ENCODE measurements around the gene RELN.

The RELN gene

DNA sequence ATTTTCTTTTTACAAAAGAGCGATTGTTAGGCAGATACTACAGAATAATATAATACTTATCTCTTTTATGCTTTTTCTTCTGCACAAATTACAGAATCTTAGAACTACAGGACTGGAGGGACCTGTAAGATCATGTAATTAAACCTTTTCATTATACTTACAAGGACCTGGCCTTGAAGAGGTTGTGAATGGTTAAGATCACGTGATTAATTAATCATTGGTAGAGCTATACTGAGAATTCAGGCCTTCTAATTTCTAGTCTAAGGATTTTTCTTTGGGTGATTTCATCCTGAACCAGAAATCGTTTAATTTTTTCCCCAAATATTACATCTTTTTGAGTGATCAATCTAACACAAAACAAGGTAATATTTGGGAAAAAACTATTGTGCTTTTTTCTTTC, 379.7 kb downstream of the RELN start:
- DNase-seq (ENCODE audit: insufficient read length, low spot score) (no peak), FAIRE-seq (no peak)
- TF ChIP-seq, protein P1, sequence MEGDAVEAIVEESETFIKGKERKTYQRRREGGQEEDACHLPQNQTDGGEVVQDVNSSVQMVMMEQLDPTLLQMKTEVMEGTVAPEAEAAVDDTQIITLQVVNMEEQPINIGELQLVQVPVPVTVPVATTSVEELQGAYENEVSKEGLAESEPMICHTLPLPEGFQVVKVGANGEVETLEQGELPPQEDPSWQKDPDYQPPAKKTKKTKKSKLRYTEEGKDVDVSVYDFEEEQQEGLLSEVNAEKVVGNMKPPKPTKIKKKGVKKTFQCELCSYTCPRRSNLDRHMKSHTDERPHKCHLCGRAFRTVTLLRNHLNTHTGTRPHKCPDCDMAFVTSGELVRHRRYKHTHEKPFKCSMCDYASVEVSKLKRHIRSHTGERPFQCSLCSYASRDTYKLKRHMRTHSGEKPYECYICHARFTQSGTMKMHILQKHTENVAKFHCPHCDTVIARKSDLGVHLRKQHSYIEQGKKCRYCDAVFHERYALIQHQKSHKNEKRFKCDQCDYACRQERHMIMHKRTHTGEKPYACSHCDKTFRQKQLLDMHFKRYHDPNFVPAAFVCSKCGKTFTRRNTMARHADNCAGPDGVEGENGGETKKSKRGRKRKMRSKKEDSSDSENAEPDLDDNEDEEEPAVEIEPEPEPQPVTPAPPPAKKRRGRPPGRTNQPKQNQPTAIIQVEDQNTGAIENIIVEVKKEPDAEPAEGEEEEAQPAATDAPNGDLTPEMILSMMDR (IDR thresholded peaks at IDR 0.05; ENCODE audit: insufficient read depth, missing control alignments), result no peak

DNA sequence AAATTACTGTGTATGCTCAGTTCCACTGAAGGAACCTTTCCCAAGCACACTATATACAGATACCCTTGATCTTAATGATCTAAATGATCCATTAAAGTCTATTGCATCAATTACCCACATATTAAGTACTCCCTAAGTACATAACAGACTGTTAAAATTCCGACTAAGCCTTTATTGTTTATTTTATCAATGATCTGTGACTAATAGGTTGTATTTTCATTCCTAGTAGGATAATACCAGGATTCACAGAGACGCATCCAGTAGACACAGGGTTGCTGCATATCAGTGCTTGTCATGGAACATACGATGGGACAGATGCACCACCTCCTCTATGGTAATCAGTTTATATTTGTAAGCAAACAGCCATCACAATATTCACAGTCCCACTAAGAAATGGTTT, 383.8 kb downstream of the RELN start:
- TF ChIP-seq, protein P1 (IDR thresholded peaks at IDR 0.05; ENCODE audit: insufficient read depth, missing control alignments), result no peak
- DNase-seq (ENCODE audit: insufficient read length, low spot score), result no peak
- FAIRE-seq, result no peak

DNA sequence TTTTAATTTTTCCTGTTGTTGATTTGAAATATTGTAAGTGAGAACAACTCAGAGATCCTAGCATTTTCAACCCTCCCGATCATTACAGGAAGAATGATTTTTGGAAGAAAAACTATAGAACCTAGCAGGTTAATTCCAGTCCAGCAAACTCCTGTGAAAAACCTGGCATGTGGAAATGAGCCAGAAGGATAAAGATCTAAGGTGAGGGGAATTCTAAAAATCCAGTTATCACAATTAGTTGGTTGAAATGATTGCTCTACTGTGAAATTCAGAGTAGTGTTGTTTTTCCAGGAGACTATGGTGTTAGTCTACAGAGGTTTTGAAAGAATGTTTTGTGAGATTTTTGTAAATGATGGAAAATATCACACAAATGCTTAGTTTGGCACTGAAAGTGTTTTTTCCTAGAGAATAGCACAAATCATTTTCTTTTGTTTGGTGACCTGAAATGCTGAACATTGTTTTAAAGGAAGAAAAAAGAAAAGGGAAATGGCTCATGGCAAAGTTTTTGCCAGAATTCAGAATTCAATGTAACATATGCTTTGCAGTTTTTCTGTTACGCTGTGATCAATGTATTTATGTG, 391.0 kb downstream of the RELN start:
- DNase-seq (ENCODE audit: insufficient read length, low spot score) (no peak), FAIRE-seq (no peak)
- TF ChIP-seq, protein P1 (IDR thresholded peaks at IDR 0.05; ENCODE audit: insufficient read depth, missing control alignments), result no peak

GRCh38 chr7:103597606-103598005, 391.9 kb downstream of the RELN start:
- FAIRE-seq (no peak), DNase-seq (ENCODE audit: insufficient read length, low spot score) (no peak)
- TF ChIP-seq, protein P1 (IDR thresholded peaks at IDR 0.05; ENCODE audit: insufficient read depth, missing control alignments), result no peak

- DNase-seq (ENCODE audit: insufficient read length, low spot score) (no peak), FAIRE-seq (no peak)
- TF ChIP-seq, protein P1 (IDR thresholded peaks at IDR 0.05; ENCODE audit: insufficient read depth, missing control alignments), result no peak
Measured at GRCh38 chr7:103594186-103594585, 395.3 kb downstream of the RELN start.

- FAIRE-seq, result no peak
- TF ChIP-seq, protein P1 (IDR thresholded peaks at IDR 0.05; ENCODE audit: insufficient read depth, missing control alignments), result no peak
- DNase-seq (ENCODE audit: insufficient read length, low spot score), result no peak
Measured at GRCh38 chr7:103593691-103594090, 395.8 kb downstream of the RELN start.

- no peak for DNase-seq (ENCODE audit: insufficient read length, low spot score)
- TF ChIP-seq, protein P1 (IDR thresholded peaks at IDR 0.05; ENCODE audit: insufficient read depth, missing control alignments), result no peak
- FAIRE-seq, result no peak
Measured at GRCh38 chr7:103592844-103593243, 396.6 kb downstream of the RELN start.

All from D721Med (cell line).